Measurements from ENCODE around the gene DIAPH2. TPM values are rescaled to one million over a fixed set of nuclear protein-coding genes. Genes with fewer than 3 reads are reported as not detected.

DIAPH2 gene
- total RNA-seq, 2 donors from 2014 or later = 21.5 to 51.8 TPM

DNA sequence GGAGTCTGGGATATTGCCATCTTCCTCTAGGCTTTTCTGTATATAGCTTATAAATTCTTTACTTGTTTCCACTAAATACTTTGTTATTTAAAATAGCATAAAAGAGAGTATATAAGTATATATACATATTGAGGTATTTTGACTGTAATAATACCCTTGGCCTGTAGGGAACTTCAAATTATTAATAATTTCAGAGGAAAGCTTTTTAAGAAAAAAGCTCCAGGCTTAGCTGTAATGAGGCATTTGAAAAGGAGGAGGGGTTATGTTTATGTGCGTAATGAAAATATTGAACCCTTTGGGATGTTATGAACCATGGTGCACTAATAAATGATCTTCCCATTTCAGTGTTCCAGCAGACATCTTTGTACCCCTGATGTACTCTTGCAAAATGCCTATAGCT, 777.1 kb downstream of the DIAPH2 start:
- H3K36me3 Mint-ChIP-seq (ENCODE audit: low read depth) = peaks cover 2% of the 10 kb centered on the region
- 83% methylated on average over 1 of the region's 1 CpG; no CpG with 5 or more reads in 1 of the 2 experiments for WGBS, 2 experiments (ENCODE audit: insufficient coverage in 1 of 2, insufficient read length in 1 of 2)

DNA sequence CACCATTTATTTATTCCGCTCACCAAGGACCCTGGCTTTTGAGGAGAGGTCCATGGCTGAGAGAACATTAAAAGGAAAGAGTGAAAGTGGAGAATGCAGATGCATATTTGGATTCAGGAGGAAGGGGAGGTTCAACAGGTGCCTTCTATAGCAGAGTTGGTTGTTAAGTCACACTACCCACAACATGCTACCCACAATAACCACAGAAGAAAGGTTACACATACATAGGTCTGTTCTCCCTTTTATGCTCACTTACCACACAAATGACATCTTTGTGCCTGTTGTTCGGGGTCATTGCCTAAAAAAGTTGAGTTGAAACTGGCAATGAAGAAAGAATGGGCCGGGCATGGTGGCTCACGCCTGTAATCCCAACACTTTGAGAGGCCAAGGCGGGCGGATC, 786.4 kb downstream of the DIAPH2 start:
- TF ChIP-seq, protein P1, sequence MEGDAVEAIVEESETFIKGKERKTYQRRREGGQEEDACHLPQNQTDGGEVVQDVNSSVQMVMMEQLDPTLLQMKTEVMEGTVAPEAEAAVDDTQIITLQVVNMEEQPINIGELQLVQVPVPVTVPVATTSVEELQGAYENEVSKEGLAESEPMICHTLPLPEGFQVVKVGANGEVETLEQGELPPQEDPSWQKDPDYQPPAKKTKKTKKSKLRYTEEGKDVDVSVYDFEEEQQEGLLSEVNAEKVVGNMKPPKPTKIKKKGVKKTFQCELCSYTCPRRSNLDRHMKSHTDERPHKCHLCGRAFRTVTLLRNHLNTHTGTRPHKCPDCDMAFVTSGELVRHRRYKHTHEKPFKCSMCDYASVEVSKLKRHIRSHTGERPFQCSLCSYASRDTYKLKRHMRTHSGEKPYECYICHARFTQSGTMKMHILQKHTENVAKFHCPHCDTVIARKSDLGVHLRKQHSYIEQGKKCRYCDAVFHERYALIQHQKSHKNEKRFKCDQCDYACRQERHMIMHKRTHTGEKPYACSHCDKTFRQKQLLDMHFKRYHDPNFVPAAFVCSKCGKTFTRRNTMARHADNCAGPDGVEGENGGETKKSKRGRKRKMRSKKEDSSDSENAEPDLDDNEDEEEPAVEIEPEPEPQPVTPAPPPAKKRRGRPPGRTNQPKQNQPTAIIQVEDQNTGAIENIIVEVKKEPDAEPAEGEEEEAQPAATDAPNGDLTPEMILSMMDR (conservative IDR thresholded peaks at IDR 0.05) = no peak
- Mint-ChIP-seq H3K4me1 (peaks cover 24% of the 10 kb centered on the region), H3K27me3 (ENCODE audit: insufficient read depth) (no peaks in the 10 kb centered on the region), H3K36me3 (ENCODE audit: low read depth) (peaks cover 13% of the 10 kb centered on the region), H3K4me3 (no peak overlapping the region), H3K9me3 (no peaks in the 10 kb centered on the region), H3K27ac (no peak overlapping the region)
- DNase-seq = no peak
- H3K4me3 ChIP-seq (ENCODE audit: low read length) = no peak overlapping the region
- WGBS, 2 experiments (ENCODE audit: insufficient coverage in 1 of 2, insufficient read length in 1 of 2) = 95% methylated on average over 4 of the region's 6 CpGs; no CpG with 5 or more reads in 1 of the 2 experiments
- H3K9me3 ChIP-seq (ENCODE audit: control insufficient read depth, low read length) = no peaks in the 10 kb centered on the region
- H3K9ac ChIP-seq (ENCODE audit: extremely low read depth, low read length, poor library complexity, severe bottlenecking) = no peak overlapping the region
- no peak overlapping the region for H3K27ac ChIP-seq (ENCODE audit: low read depth, low read length)
- H3K36me3 ChIP-seq (ENCODE audit: control insufficient read depth, insufficient read depth, low read length) = no peaks in the 10 kb centered on the region
- no peaks in the 10 kb centered on the region for H3K4me1 ChIP-seq (ENCODE audit: control insufficient read depth, insufficient read depth, low read length)
- no peaks in the 10 kb centered on the region for H3K27me3 ChIP-seq (ENCODE audit: control insufficient read depth, insufficient read depth, low read length, poor library complexity, severe bottlenecking)

More for the DNA sequence above, 777.1 kb downstream of the DIAPH2 start:
- no peak for DNase-seq
- H3K4me3 Mint-ChIP-seq = no peak overlapping the region
- peaks cover 22% of the 10 kb centered on the region for H3K4me1 Mint-ChIP-seq
- no peaks in the 10 kb centered on the region for H3K9me3 Mint-ChIP-seq
- H3K27me3 Mint-ChIP-seq (ENCODE audit: insufficient read depth) = no peaks in the 10 kb centered on the region
- Histone ChIP-seq H3K4me3 (ENCODE audit: low read length) (no peak overlapping the region), H3K9me3 (ENCODE audit: control insufficient read depth, low read length) (no peaks in the 10 kb centered on the region), H3K4me1 (ENCODE audit: control insufficient read depth, insufficient read depth, low read length) (no peaks in the 10 kb centered on the region), H3K27ac (ENCODE audit: low read depth, low read length) (no peak overlapping the region), H3K36me3 (ENCODE audit: control insufficient read depth, insufficient read depth, low read length) (no peaks in the 10 kb centered on the region), H3K27me3 (ENCODE audit: control insufficient read depth, insufficient read depth, low read length, poor library complexity, severe bottlenecking) (no peaks in the 10 kb centered on the region), H3K9ac (ENCODE audit: extremely low read depth, low read length, poor library complexity, severe bottlenecking) (no peak overlapping the region)
- TF ChIP-seq, protein P1 (conservative IDR thresholded peaks at IDR 0.05) = peak; percentile 52
- no peak overlapping the region for H3K27ac Mint-ChIP-seq

DNA sequence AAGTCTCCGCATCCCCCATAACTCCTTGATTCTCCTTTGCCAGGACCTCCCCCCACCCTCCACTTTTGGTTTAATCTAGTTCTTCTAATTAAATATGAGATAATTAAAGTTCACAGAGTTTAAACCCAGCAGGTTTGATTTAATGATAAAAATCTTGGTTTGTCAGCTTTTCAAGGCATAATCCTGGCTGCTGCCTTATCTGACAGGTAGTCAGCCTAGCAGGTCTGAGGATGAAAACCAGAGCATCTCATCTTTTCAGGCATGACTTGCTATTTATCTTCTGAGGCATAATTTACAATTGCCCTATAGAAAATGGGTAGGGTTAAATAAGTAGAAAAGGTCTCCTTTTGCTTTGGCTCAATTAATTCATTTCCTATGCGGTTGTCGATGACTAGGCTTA, 790.3 kb downstream of the DIAPH2 start:
- H3K27ac ChIP-seq (ENCODE audit: low read depth, low read length) = no peak overlapping the region
- no peaks in the 10 kb centered on the region for H3K4me1 ChIP-seq (ENCODE audit: control insufficient read depth, insufficient read depth, low read length)
- no peak overlapping the region for H3K9ac ChIP-seq (ENCODE audit: extremely low read depth, low read length, poor library complexity, severe bottlenecking)
- TF ChIP-seq, protein P1 (conservative IDR thresholded peaks at IDR 0.05) = no peak
- no peaks in the 10 kb centered on the region for H3K9me3 ChIP-seq (ENCODE audit: control insufficient read depth, low read length)
- Mint-ChIP-seq H3K27ac (no peak overlapping the region), H3K27me3 (ENCODE audit: insufficient read depth) (no peaks in the 10 kb centered on the region), H3K4me3 (no peak overlapping the region), H3K36me3 (ENCODE audit: low read depth) (peaks cover 13% of the 10 kb centered on the region), H3K4me1 (peaks cover 7% of the 10 kb centered on the region), H3K9me3 (no peaks in the 10 kb centered on the region)
- no peaks in the 10 kb centered on the region for H3K36me3 ChIP-seq (ENCODE audit: control insufficient read depth, insufficient read depth, low read length)
- no peak for DNase-seq
- no peak overlapping the region for H3K4me3 ChIP-seq (ENCODE audit: low read length)
- WGBS, 2 experiments (ENCODE audit: insufficient coverage in 1 of 2, insufficient read length in 1 of 2) = 100% methylated on average over 2 of the region's 3 CpGs; no CpG with 5 or more reads in 1 of the 2 experiments
- H3K27me3 ChIP-seq (ENCODE audit: control insufficient read depth, insufficient read depth, low read length, poor library complexity, severe bottlenecking) = no peaks in the 10 kb centered on the region
